WTC11 (cell line): ENCODE results near the gene RNF38. TPM values are rescaled to one million over a fixed set of nuclear protein-coding genes. Genes with fewer than 3 reads are reported as not detected.
A peak's percentile ranks its signal among the peaks of the same experiment; 100 is the strongest.

Experiments used
- ATAC-seq: fragments of 200-7000 bp; cut with Tn5 transposase; 2 replicates; pipeline ENCODE4 v1.10.0; 2021; ENCODE audit warnings: mild to moderate bottlenecking, moderate library complexity
- CTCF ChIA-PET: fragments of 300-600 bp; sonication (Branson Sonifier 250); formaldehyde crosslinking; loops from one replicate; lab custom pipeline; 2021; ENCODE audit warnings: antibody characterized with exemption; lab: Charles Lee
- POLR2A ChIA-PET: fragments of 350-600 bp; sonication (Branson Sonifier 250); formaldehyde crosslinking; loops from one replicate; lab custom pipeline; 2021; ENCODE audit warnings: antibody characterized with exemption; lab: Charles Lee
- DNase-seq: peaks from one replicate; pipeline ENCODE4 v3.0.0; 2021; ENCODE audit warnings: low spot score
- H3K27ac Mint-ChIP-seq: 2 replicates; pipeline ENCODE4 v1.8.0; 2021; ENCODE audit warnings: mixed read lengths
- H3K27me3 Mint-ChIP-seq: 2 replicates; pipeline ENCODE4 v1.8.0; 2021; ENCODE audit warnings: low read depth, mild to moderate bottlenecking, moderate library complexity, mixed read lengths
- H3K36me3 Mint-ChIP-seq: 2 replicates; pipeline ENCODE4 v1.8.0; 2021; ENCODE audit warnings: mixed read lengths
- H3K4me1 Mint-ChIP-seq: 2 replicates; pipeline ENCODE4 v1.8.0; 2022; ENCODE audit warnings: mixed read lengths
- H3K4me3 Mint-ChIP-seq: 2 replicates; pipeline ENCODE4 v1.8.0; 2021; ENCODE audit warnings: mild to moderate bottlenecking, moderate library complexity, mixed read lengths
- H3K9me3 Mint-ChIP-seq: 2 replicates; pipeline ENCODE4 v1.8.0; 2021; ENCODE audit warnings: mixed read lengths
- TEAD1 ChIP-seq: sonication (generic); formaldehyde crosslinking; IDR thresholded peaks from 2 replicates; pipeline ENCODE4 v1.8.0; 2022; ENCODE audit warnings: mild to moderate bottlenecking, missing genetic modification reagents
- total RNA-seq: library from RNA; stranded (reverse); gene quantifications from 3 replicates; pipeline ENCODE4 v1.2.3, GENCODE V29; 2021
- TF ChIP-seq, protein P1 (sequence below): fragments of 250-450 bp; sonication (Bioruptor Pico); conservative IDR thresholded peaks from 2 replicates; pipeline ENCODE4 v1.9.0; 2021; ENCODE audit warnings: mild to moderate bottlenecking
- TF ChIP-seq, protein P2 (sequence below): sonication (generic); formaldehyde crosslinking; IDR thresholded peaks from 2 replicates; pipeline ENCODE4 v1.8.0; 2022; ENCODE audit warnings: missing genetic modification reagents
- TF ChIP-seq, protein P3 (sequence below): sonication (generic); formaldehyde crosslinking; IDR thresholded peaks from 2 replicates; pipeline ENCODE4 v1.8.1; 2022; ENCODE audit warnings: mild to moderate bottlenecking, missing genetic modification reagents, moderate library complexity, borderline replicate concordance
- TF ChIP-seq, protein P4 (sequence below): sonication (generic); formaldehyde crosslinking; IDR thresholded peaks from 2 replicates; pipeline ENCODE4 v1.8.1; 2023; ENCODE audit warnings: mild to moderate bottlenecking, missing genetic modification reagents, borderline replicate concordance
- TF ChIP-seq, protein P5 (sequence below): sonication (generic); formaldehyde crosslinking; IDR thresholded peaks from 2 replicates; pipeline ENCODE4 v1.8.1; 2022; ENCODE audit warnings: mild to moderate bottlenecking, moderate library complexity, missing genetic modification reagents

Gene RNF38
- total RNA-seq, 1 experiment from 2014 or later = 56.4 TPM

DNA sequence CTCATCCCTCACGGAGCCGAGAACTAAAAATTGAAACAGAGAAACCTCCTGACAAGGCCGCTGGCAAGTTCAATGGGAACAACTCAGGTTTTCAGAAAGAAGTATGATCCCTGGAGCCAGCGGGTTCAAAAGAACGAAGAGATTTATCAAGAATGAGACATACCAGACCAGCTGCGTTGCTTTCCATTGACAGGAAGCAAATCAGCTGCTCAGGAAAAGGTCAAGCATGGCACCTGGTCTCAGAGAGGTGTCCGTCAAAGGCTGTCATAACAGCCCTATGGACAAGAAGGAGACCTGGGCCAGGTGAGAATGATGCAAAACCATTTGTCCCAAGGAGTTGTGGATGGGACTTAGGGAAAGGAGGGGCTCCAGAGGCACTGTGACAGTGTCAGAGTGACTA is 106.9 kb downstream of the RNF38 start (continued):
- TF ChIP-seq, protein P1, sequence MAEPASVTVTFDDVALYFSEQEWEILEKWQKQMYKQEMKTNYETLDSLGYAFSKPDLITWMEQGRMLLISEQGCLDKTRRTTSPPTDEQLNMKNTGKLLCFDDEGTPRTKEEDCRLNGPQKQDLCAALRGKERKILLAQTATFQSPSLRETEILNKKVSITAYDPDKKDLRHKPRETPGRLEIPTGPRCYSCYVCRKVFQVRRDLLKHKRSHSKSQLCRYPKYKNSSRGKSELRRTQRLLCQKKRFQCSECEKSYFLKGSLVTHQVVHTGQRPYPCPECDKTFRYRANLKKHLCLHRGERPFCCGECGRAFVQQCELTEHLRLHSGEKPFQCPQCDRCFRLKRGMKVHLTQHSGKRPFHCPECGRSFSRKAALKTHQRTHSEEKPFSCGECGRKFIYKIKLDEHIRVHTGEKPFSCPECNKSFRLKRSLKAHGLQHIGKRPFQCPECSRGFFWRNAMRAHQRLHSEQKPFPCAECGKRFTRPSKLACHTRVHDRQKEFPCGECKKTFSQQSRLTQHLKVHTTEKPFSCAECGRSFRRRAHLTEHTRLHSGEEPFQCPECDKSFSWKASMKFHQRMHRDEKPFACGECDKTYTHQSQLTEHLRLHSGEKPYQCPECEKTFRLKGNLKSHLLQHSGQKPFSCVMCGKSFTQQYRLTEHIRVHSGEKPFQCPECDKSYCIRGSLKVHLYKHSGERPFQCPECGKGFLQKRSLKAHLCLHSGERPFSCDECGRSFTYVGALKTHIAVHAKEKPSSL (CRISPR knock-in tag) = no peak
- TF ChIP-seq, protein P2, sequence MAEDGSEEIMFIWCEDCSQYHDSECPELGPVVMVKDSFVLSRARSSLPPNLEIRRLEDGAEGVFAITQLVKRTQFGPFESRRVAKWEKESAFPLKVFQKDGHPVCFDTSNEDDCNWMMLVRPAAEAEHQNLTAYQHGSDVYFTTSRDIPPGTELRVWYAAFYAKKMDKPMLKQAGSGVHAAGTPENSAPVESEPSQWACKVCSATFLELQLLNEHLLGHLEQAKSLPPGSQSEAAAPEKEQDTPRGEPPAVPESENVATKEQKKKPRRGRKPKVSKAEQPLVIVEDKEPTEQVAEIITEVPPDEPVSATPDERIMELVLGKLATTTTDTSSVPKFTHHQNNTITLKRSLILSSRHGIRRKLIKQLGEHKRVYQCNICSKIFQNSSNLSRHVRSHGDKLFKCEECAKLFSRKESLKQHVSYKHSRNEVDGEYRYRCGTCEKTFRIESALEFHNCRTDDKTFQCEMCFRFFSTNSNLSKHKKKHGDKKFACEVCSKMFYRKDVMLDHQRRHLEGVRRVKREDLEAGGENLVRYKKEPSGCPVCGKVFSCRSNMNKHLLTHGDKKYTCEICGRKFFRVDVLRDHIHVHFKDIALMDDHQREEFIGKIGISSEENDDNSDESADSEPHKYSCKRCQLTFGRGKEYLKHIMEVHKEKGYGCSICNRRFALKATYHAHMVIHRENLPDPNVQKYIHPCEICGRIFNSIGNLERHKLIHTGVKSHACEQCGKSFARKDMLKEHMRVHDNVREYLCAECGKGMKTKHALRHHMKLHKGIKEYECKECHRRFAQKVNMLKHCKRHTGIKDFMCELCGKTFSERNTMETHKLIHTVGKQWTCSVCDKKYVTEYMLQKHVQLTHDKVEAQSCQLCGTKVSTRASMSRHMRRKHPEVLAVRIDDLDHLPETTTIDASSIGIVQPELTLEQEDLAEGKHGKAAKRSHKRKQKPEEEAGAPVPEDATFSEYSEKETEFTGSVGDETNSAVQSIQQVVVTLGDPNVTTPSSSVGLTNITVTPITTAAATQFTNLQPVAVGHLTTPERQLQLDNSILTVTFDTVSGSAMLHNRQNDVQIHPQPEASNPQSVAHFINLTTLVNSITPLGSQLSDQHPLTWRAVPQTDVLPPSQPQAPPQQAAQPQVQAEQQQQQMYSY (CRISPR knock-in tag) = no peak
- TF ChIP-seq, protein P3, sequence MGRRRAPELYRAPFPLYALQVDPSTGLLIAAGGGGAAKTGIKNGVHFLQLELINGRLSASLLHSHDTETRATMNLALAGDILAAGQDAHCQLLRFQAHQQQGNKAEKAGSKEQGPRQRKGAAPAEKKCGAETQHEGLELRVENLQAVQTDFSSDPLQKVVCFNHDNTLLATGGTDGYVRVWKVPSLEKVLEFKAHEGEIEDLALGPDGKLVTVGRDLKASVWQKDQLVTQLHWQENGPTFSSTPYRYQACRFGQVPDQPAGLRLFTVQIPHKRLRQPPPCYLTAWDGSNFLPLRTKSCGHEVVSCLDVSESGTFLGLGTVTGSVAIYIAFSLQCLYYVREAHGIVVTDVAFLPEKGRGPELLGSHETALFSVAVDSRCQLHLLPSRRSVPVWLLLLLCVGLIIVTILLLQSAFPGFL (CRISPR knock-in tag) = no peak

DNA sequence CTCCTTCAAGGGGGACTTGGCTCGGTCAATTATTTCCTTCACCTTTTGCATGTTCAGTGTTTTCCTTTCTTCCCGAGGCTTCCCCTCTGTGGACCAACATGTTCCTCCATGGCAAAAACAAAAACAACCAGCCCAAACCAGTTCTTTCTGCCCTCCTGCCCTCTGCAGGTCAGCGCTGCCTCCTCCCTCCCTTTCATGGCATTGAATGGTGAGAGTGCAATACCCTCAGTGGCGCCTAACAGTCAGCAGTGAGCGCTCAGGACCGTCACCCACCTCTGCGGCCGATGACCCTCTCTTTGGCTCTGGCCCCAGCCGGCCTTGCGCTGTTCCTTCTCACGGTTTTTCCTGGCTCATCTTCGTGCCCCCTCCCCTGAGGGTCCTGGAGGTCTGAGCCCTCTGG is 107.4 kb downstream of the RNF38 start:
- peak; percentile 89 for ATAC-seq
- H3K4me1 Mint-ChIP-seq = peaks cover 10% of the 10 kb centered on the region
- no peaks in the 10 kb centered on the region for H3K36me3 Mint-ChIP-seq
- H3K27me3 Mint-ChIP-seq = no peaks in the 10 kb centered on the region
- ChIA-PET CTCF (no interaction called here), POLR2A (interaction anchor here (0.7 kb wide), 1 partner anchor 10 kb away, joined by 3 read pairs; no protein-coding TSS in a partner anchor)
- H3K9me3 Mint-ChIP-seq = no peaks in the 10 kb centered on the region
- no peak overlapping the region for H3K4me3 Mint-ChIP-seq
- peak; percentile 23 for DNase-seq
- TF ChIP-seq TEAD1 = no peak
- TF ChIP-seq, protein P4, sequence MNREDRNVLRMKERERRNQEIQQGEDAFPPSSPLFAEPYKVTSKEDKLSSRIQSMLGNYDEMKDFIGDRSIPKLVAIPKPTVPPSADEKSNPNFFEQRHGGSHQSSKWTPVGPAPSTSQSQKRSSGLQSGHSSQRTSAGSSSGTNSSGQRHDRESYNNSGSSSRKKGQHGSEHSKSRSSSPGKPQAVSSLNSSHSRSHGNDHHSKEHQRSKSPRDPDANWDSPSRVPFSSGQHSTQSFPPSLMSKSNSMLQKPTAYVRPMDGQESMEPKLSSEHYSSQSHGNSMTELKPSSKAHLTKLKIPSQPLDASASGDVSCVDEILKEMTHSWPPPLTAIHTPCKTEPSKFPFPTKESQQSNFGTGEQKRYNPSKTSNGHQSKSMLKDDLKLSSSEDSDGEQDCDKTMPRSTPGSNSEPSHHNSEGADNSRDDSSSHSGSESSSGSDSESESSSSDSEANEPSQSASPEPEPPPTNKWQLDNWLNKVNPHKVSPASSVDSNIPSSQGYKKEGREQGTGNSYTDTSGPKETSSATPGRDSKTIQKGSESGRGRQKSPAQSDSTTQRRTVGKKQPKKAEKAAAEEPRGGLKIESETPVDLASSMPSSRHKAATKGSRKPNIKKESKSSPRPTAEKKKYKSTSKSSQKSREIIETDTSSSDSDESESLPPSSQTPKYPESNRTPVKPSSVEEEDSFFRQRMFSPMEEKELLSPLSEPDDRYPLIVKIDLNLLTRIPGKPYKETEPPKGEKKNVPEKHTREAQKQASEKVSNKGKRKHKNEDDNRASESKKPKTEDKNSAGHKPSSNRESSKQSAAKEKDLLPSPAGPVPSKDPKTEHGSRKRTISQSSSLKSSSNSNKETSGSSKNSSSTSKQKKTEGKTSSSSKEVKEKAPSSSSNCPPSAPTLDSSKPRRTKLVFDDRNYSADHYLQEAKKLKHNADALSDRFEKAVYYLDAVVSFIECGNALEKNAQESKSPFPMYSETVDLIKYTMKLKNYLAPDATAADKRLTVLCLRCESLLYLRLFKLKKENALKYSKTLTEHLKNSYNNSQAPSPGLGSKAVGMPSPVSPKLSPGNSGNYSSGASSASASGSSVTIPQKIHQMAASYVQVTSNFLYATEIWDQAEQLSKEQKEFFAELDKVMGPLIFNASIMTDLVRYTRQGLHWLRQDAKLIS (CRISPR knock-in tag) = no peak
- TF ChIP-seq, protein P5, sequence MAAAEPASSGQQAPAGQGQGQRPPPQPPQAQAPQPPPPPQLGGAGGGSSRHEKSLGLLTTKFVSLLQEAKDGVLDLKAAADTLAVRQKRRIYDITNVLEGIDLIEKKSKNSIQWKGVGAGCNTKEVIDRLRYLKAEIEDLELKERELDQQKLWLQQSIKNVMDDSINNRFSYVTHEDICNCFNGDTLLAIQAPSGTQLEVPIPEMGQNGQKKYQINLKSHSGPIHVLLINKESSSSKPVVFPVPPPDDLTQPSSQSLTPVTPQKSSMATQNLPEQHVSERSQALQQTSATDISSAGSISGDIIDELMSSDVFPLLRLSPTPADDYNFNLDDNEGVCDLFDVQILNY = no peak
- TF ChIP-seq, protein P2 (CRISPR knock-in tag) = no peak
- H3K27ac Mint-ChIP-seq = peak overlapping the region; percentile 52
